ENCODE data around the gene PTPN21. TPM values are rescaled to one million over a fixed set of nuclear protein-coding genes. Genes with fewer than 3 reads are reported as not detected.

Gene PTPN21
- total RNA-seq, 2 donors from 2014 or later: 22.2 to 23.6 TPM

DNA sequence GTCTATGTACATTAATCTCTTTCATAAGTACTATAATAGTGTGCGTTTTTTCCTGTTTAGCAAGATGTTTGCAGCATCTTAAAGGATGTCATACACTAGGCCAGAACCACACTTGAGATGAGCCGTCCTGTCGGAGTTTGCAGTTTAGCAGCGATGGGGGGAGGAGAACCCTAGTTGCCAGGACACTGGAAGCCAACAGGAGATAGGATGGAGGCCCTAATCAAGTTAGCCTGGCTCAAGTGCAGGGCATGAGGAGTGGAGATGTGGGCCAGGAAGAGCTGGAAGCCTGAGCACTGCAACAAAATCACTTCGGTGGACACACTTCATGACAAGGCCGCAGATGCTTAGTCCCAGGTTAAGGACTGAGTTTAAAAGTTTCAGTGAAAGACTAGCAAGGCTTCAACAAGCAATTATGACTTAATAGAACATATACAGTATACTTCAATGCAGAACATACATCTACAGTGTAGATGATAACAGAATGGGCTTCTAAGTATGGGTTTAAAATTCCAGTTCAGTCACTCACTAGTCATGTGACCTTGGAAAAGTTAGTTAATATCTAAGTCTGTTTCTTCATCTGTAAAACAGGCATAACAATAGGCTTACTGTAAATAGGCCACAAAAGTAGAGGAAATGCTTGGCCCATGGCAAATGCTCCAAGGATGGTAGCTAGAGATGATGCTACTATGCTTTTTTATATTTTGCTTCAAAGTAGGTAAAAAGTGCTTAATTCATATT is 77.1 kb downstream of the PTPN21 start:
- Histone ChIP-seq H3K9ac (ENCODE audit: low read depth in 2 of 2, low read length in 2 of 2) (no peak overlapping the region), H3K27ac (no peak overlapping the region), H3K4me1 (no peaks in the 10 kb centered on the region), H3K4me3 (no peak overlapping the region), H3K36me3 (peaks cover 4% of the 10 kb centered on the region), H3K27me3 (no peaks in the 10 kb centered on the region), H3K9me3 (no peaks in the 10 kb centered on the region)
- intact Hi-C loops (cut with DNase I): no loop called here
- DNase-seq: no peak
- TF ChIP-seq CTCF (IDR thresholded peaks at IDR 0.05): no peak

GRCh38 chr14:88476825-88477224 is 78.0 kb downstream of the PTPN21 start:
- H3K36me3 ChIP-seq: peaks cover 4% of the 10 kb centered on the region

GRCh38 chr14:88476214-88476774 is 78.5 kb downstream of the PTPN21 start:
- no peak overlapping the region for H3K4me3 ChIP-seq
- no peak for DNase-seq
- intact Hi-C loops (cut with DNase I): no loop called here

More at GRCh38 chr14:88476825-88477224, 78.0 kb downstream of the PTPN21 start:
- no peak for DNase-seq
- TF ChIP-seq CTCF (IDR thresholded peaks at IDR 0.05): no peak
- H3K9me3 ChIP-seq: no peaks in the 10 kb centered on the region
- H3K9ac ChIP-seq (ENCODE audit: low read depth in 2 of 2, low read length in 2 of 2): no peak overlapping the region
- intact Hi-C loops (cut with DNase I): no loop called here
- H3K27ac ChIP-seq: no peak overlapping the region
- H3K27me3 ChIP-seq: no peaks in the 10 kb centered on the region
- H3K4me1 ChIP-seq: no peaks in the 10 kb centered on the region
- no peak overlapping the region for H3K4me3 ChIP-seq

GRCh38 chr14:88473791-88474190 is 81.0 kb downstream of the PTPN21 start:
- Histone ChIP-seq H3K27me3 (no peaks in the 10 kb centered on the region), H3K4me3 (no peak overlapping the region), H3K36me3 (peaks cover 2% of the 10 kb centered on the region), H3K4me1 (no peaks in the 10 kb centered on the region), H3K9ac (ENCODE audit: low read depth in 2 of 2, low read length in 2 of 2) (no peak overlapping the region), H3K9me3 (no peaks in the 10 kb centered on the region), H3K27ac (no peak overlapping the region)
- no peak for DNase-seq
- intact Hi-C loops (cut with DNase I): no loop called here
- TF ChIP-seq CTCF (IDR thresholded peaks at IDR 0.05): no peak

More at GRCh38 chr14:88476214-88476774, 78.5 kb downstream of the PTPN21 start:
- peaks cover 4% of the 10 kb centered on the region for H3K36me3 ChIP-seq
- TF ChIP-seq CTCF (IDR thresholded peaks at IDR 0.05): no peak
- H3K27me3 ChIP-seq: no peaks in the 10 kb centered on the region
- no peak overlapping the region for H3K27ac ChIP-seq
- no peak overlapping the region for H3K9ac ChIP-seq (ENCODE audit: low read depth in 2 of 2, low read length in 2 of 2)
- no peaks in the 10 kb centered on the region for H3K4me1 ChIP-seq
- no peaks in the 10 kb centered on the region for H3K9me3 ChIP-seq

GRCh38 chr14:88470542-88471440 is 84.0 kb downstream of the PTPN21 start:
- H3K36me3 ChIP-seq: no peaks in the 10 kb centered on the region
- no peak overlapping the region for H3K27ac ChIP-seq
- no peak overlapping the region for H3K4me3 ChIP-seq
- no peak for DNase-seq
- intact Hi-C loops (cut with DNase I): no loop called here
- H3K9ac ChIP-seq (ENCODE audit: low read depth in 2 of 2, low read length in 2 of 2): no peak overlapping the region
- no peaks in the 10 kb centered on the region for H3K27me3 ChIP-seq
- TF ChIP-seq CTCF (IDR thresholded peaks at IDR 0.05): no peak
- H3K4me1 ChIP-seq: no peaks in the 10 kb centered on the region
- H3K9me3 ChIP-seq: no peaks in the 10 kb centered on the region
